NOMO-1 (cell line): Measurements from ENCODE around the gene ZSCAN12.
A peak's percentile ranks its signal among the peaks of the same experiment; 100 is the strongest.
"Not testable (repeated sequence)": the region's sequence is repeated elsewhere in the genome, so short reads cannot be mapped to it uniquely, and the experiment has no call there.

Experiments used
- DNase-seq, 2 experiments: peaks; one replicate each; lab custom pipeline; 2025; ENCODE audit not compliant: unreplicated experiment in 2 of 2; lab: John Stamatoyannopoulos, UW

The ZSCAN12 gene

DNA sequence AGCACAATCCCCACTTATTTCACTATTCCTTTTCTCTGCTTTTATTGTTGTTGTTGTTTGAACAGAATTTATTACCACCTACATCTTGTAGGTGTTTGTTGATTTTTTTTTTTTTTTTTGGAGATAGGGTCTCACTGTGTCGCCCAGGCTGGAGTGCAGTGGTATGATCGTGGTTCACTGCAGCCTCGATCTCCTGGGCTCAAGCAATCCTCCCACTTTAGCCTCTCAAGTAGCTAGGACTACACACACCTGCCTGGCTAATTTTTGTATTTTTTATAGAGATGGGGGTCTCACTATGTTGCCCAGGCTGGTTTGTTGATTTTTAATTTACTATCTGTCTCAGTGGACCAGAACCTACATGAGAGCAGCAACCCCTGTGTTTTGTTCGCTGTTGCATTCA is 3.6 kb downstream of the ZSCAN12 start:
- no peak for DNase-seq

DNA sequence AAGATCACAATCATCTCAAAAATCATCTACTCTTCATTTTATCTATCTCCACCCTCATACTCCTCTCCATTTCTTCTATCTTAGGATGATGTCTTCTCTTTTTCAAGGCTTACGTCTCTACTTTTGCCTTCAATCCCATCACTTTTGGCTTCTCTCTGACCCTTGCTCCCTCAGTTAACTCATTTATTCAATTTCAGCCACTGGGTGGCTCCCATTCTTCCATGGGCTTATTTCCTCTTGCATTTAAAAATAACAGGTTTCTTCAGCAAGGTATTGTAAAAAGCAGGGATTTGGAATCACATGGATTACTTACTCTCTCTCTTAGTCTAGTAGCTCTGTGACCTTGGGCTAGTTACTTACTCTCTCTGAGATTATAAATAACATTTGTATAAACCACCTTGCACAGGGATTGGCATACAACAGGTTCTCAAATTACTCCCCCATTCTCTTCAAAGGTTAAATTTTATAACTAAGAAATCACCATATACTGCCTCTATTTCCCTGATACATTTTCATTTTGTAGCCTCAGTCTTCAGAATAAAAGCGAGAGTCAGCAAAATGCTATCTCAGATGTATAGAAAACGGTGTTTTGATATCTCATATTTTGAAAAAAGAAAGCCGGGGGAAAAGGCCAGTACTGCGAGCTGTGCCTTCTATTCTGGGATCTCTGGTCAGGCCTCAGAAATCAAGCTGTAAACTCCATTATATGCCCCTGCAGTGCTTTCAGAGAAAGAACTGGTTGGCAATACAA is 5.5 kb downstream of the ZSCAN12 start:
- DNase-seq: no peak

GRCh38 chr6:28390688-28391087 is 8.9 kb downstream of the ZSCAN12 start:
- no peak for DNase-seq

DNA sequence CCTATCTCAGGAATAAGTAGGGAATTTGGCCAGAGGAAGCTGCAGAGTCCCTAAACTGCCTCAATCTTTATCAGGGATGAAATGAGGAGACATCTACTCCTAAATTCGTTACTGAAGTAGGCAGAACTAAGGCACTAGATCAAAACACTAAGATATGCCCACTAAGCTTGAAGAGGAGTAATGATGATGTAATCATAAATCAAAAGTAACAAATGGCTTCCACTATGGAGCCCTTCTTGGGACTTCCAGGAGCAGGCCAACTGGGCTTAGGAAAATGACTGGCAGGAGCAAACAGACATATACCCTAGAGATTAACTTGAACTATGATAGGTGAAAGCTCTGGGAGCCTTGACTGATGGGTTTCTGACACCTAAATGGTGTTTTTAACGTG is 15.4 kb downstream of the ZSCAN12 start:
- DNase-seq: no peak

- DNase-seq: peak; percentile 53 to 58
These were observed 16.1 kb downstream of the ZSCAN12 start for GRCh38 chr6:28383235-28384142.

DNA sequence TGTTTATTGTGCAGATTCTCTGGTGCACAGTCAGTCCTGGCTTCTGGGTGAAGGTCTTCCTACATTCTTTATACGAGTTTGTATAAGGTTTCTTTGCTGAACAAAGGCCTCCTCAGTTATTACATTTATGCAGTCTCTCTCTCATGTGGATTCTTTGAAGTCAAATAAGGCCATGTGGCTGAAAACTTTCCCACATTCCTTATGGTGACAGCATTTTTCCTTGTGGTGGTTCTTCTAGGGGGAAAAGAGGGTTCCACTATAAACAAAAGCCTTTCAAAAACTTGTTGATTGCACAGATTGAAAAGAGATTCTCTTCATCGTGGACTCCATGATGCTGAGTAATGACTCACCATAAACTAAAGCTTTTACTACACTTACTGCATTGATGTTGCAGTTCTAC is 19.2 kb downstream of the ZSCAN12 start:
- DNase-seq: no peak

- no peak for DNase-seq
These were observed 20.9 kb downstream of the ZSCAN12 start for GRCh38 chr6:28378644-28379043.

- DNase-seq: no peak
These were observed 21.7 kb downstream of the ZSCAN12 start for GRCh38 chr6:28377879-28378278.

DNA sequence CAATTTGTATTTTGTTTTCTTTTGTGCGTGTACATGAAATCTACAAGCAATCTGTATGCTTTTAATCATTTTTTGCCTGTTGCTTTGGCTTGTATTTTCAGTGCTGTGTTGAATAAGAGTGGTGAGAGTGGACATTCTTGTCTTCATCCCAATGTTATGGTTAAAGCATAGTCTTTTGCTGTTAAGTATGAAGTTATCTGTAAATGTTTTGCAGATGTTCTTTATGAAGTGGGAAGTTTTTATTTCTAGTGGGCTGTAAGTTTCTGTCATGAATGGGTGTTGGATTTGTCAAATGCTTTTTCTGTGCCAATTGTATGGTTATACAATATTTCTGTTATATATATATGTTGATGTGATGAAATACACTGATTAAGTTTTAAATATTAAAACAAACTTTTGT is 25.6 kb downstream of the ZSCAN12 start:
- DNase-seq: no peak

- DNase-seq: no peak
These were observed 27.7 kb downstream of the ZSCAN12 start for GRCh38 chr6:28371706-28372451.

DNA sequence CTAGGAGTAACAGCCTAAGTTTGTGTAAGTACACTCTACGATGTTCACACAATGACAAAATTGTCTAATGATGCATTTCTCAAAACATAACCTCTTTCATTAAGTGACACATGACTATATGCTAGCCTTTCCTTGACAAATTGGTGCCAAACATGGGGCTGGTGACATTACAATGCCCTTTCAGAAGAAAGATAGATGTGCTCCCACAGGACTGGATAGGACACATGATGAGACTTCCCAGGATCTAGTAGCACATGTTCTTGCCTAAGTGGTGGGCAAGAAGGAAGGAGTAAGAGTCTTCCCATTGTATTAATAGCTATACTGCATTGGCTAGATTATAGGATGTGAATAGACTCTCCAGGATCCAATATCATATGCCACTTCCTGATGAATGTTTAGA is 28.3 kb downstream of the ZSCAN12 start:
- no peak for DNase-seq

DNA sequence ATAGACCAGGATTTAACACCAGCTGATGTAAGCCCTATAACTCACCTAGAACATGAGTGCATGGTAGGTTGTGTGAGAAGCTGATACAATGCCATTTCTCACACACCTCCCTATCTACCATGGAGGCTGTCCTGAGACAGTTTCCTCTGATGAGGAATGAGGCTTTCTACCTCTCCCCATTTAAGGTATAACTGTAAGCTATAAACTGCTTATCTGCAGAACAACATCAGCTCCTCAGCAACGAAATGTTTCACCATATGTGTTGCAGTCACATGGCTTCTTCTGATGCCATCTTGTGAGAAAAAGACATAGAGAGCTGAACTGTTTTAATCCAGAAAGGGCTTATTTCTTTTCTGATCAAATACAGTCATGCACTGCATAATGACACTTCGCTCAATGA is 29.1 kb downstream of the ZSCAN12 start:
- DNase-seq: no peak

- DNase-seq: no peak
These were observed 30.1 kb downstream of the ZSCAN12 start for GRCh38 chr6:28369463-28369862.

- DNase-seq: peak; percentile 75 to 94
These were observed 31.0 kb downstream of the ZSCAN12 start for GRCh38 chr6:28368522-28368921.

- not testable (repeated sequence) for DNase-seq
These were observed 34.0 kb downstream of the ZSCAN12 start for GRCh38 chr6:28365590-28365989.

DNA sequence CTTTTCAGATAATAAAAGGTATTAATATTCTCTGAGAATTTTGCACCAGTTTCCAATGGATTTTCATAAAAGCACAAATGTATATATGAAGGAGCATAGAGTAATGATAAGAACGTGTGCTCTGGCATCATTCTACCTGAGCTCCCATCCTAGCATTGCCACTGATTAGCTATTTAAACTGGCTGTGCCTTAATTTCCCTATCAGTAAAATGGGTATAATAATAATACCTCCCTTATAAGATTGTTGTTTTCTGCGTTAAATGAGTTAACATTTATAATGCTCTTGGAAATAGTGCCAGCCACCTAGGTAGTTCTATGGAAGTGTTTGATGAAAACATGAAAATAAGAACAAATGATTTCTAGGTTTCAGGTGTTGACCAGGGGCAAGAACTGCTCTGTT is 38.6 kb downstream of the ZSCAN12 start:
- no peak for DNase-seq

- not testable (repeated sequence) for DNase-seq
These were observed 40.0 kb downstream of the ZSCAN12 start for GRCh38 chr6:28359562-28359961.

DNA sequence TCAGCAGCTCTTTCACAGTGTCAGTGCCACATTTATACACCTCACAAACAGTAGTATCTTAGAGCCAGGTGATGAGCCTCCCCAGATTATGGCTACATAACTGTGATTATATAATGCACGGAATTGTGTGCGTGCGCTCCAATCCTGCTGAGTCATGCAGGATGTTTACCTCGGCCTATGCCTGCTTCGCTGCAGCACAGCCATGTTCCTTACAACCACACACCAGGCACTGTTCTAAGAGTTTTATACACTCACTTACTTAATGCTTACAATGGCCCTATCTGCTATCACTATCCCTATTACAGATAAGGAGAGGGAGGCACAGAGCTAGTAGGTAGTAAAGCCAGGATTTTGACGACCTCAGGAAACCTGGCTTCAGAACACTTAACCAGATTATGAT is 42.5 kb downstream of the ZSCAN12 start:
- DNase-seq: no peak

DNA sequence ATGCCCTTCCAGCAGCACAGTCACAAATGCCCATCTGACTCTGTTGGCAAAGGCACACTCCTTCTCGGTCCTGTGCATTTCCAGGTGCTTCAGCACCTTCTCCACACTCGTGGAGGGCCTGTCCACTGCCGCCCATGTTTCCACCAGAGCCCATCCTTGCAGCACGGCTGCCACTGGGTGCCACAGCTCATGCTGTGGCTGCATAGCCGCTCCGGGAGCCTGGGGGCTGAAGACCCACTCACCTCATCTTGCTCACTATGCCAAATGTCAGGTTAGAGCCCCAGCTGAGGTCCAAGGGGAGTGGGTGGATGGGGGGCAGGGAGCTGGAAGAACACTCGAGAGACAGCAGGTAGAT is 42.9 kb downstream of the ZSCAN12 start:
- no peak for DNase-seq

DNA sequence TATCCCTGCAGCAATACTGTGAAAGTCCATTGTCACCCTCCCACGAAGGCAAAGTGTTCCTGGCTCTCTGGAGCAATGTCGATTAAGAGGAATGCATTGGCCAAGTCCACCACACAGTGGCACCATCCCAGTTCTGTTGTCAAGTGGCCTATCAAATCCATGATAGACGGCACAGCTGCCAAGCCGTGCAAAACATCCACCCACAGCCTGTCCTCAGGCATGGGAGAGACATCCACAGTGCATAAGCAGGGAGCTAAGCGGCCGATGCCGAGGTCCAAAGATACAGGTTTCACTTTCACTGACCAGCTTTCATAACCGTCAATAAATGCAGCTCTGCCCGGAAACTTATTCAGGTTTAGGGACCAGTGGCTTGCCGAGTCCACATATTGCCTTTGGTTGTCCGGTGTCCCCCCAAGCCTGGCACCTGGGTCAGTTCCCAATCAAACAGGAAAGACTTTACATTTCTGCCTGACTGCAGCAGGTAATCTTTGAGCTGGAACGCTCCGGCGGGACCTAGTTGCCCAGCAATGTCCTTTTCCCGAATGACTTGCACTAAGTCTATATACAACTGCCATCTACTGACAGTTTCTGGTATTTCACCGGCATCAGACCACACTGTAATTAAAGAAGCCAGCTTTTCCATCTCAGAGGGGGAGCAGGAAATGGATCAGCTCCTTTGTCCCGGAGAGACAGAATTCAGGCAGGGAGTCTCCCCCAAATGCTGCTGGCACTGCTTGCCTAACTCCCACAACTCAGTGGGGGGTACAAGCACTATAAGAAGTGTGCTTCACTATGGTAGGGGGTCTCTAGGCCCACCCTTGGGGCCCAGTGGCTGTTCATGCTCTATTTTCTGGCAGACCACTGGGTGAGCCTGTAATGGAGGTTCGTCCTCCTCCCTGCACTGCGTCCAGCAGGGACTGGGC is 43.5 kb downstream of the ZSCAN12 start:
- peak; percentile 64 to 83 for DNase-seq
